GM19438 (cell line): ENCODE data around the gene ZNF573.
"Not testable (repeated sequence)": the region's sequence is repeated elsewhere in the genome, so short reads cannot be mapped to it uniquely, and the experiment has no call there.

Experiments used
- ATAC-seq: cut with Tn5 transposase; IDR thresholded peaks from one replicate; pipeline ENCODE4 v1.9.1; 2021; ENCODE audit warnings: low read depth; ENCODE audit not compliant: unreplicated experiment

ZNF573 gene

DNA sequence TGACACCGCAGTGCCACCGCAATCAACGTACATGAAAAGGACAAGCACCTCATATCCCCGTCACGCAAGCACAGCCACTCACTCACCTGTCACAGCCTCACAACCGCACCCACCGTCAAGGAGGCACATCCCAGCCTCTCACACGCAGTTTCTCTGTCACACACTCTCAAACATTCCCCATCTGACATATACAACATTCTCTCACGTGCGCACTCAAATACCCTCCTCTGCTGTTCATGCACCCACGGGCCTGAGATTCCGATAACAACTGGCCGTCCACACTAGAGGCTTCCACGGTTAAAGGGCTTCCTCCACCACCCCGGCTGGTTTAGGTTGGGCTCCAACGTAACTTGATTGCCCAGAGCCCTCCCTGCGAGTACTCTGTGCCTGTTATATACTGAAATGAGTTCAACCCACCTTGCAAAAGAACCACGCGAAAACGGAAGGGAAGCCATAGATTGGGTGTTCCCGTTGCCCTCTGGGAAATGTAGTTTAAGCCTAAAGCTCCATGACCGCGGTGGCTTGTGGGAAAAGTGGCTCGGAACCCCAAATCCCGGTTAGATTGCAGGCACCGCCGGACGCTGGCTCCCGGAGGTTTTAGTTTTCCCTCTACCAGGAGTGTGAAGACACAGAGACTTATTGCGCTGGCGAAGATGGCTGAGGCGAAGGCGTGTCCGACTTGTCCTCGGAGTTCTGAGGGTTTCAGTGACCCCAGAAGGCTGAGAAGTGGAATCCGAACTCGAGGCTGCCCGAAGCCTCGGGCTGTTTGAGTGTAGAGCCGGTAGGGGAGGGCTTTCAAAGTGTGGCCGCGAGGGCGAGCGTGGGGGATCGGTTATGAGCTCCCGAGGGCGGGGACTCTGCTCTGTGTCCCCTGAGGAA, at the start of gene ZNF573:
Gene ZNF573, minus strand, starts transcription at position 460 of the 879 bp plus-strand sequence. CDS start 5,857 bp downstream, outside the sequence.
- peak; percentile 70 for ATAC-seq

DNA sequence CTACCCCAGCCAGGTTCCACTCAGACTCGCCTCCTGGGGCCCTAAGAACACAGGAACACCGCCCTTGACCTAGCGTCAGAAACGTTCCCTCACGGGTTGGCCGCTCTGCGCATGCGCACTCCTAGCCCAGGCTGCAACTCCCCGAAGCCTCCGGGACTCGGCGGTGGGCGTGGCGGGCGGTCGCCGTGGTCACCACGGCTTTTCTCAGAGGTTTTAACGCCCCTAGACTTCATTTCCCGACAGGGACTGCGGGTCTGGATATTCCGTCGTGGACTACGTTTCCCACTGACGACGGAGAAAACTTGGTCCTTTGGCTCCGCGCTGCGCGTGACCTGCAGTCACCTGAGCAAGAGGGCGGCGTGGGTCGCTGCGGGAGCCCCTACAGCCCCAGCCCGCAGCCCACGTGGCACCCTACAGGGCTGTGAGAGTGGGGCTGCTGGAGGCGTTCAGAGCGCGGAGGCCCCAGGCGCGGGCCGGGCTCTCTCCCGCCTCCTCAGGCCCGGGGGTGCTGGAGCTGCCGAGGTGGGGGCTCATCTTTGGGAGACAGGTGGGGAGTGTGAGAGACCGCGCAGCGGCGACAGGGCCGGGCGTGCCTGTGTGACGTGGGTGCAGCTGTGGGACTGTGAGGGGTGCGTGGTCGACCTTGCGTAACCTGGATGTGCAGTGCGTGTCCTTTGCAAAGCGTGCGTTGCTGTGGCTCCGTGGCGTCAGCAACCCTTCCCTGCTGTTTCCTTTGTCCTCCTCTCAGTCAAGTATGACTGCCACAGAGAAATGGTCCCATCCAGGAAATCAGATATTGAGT, 38.0 kb upstream of the ZNF573 start:
- ATAC-seq = no peak

DNA sequence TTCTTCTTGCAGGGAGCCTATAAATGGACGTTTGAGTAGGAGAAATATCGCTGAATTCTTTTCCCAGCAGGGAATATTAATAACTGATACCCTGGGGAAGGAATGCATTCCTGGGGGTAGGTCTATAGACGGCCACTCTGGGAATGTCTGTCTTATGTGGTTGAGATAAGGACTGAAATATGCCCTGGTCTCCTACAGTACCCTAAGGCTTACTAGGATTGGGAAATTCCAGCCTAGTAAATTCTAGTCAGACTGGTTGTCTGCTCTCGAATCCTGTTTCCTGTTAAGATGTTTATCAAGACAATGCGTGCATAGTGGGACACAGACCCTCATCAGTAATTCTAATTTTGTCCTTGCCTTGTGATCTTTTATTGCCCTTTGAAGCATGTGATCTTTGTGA, 36.2 kb upstream of the ZNF573 start:
- ATAC-seq = not testable (repeated sequence)

DNA sequence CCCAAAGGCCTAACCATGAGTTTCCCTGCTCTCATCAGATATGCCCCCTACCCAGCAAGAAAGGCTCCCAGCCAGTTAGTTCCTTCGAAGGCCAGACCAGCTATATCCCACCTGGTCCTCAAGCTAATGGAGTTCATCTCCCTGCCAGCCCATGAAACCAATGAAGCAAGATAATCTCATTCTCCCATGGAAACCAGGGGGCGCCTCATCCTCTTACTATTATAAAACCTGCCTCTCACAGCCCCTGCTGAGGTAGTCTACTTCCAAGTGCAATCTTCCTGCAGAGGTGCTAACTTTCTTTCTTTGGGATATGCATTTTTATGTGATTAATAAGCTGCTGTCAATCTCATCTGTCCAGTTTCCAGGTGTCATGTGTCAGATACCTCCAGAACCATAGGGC, 34.0 kb upstream of the ZNF573 start:
- ATAC-seq = no peak

DNA sequence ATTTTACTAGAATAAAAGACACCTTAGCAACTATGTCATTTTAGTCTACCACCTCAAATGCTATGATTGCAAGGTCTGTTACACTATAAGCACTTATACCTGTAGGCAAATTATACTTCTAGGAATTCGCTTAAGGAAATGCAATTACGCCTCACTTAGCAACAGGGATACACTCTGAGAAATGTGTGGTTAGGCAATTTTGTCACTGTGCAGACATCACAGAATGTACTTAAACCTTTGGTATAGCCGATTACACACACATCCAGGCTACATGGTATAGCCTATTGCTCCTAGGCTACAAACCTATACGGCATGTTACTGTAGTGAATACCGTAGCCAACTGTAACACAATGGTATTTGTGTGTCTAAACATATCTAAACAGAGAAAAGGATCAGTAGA, 30.0 kb upstream of the ZNF573 start:
- ATAC-seq = no peak

DNA sequence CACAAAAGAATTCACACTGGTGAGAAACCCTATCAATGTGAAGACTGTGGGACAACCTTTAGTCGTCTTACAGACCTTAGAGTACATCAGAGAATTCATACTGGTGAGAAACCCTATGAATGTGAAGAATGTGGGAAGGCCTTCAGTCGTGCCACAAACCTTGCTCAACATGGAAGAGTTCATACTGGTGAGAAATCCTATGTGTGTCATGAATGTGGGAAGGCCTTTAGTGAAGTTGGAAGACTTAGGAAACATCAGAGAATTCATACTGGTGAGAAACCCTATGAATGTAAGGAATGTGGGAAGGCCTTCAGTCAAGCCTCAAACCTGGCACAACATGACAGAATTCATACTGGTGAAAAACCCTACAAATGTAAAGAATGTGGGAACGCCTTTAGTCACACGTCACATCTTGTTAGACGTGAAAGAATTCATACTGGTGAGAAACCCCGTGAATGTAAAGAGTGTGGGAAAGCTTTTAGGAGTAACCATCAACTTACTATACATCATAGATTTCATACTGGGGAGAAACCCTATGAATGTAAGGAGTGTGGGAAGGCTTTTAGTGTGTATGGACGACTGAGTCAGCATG, 24.0 kb upstream of the ZNF573 start:
- no peak for ATAC-seq

DNA sequence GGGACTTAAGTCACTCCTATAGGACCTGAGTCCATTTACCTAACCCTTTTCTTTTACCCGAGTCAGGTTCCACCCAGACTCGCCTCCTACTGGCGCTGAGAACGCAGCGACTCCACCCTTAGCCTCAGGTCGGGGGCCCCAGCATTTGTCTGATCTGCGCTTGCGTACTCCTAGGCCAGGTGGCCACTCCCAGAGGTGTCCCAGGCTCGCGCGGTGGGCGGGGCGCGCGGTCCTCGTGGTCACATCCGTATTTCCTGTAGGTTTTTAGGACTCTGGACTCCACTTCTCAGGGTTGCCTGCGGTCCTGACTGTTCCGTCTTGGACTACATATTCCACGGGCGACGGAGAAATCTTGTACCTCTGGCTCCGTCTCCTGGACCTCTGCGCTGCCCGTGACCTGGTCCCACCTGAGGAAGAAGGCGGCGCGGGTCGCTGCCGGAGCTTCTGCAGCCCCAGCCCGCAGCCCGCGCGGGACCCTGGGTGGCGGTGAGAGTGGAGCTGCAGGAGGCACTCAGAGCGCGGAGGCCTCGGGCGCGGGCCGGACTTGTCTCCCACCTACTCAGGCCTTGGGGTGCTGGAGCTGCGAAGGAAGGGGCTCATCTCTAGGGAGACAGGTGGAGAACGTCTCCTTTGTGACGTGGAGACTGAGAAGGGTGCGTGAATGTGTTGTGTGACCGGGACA, 11.0 kb upstream of the ZNF573 start:
- ATAC-seq = no peak

DNA sequence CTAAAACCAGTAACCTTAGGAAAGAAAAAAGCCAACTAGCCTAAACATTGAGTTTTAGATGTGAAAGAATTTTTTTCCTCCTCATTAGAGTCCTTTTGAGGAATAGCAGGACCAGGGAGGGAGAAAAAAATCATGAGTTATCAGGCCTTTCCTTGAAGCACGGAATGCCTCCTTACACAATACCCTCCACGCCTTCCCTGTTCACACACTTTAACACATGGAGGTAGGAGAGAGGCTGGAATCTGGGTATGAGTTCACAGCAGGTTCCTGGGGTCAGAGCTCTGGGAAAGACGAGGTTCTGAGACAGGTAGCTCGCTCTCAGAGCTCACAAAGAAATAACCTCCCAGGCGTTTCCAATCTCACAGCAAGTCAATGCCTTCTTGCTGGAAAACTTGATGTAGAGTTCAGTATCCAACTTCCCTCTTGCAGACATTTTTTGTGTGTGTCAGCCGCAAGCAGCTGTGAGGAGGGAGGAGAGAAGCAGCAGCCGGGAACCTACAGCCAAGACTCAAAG, 716 bp downstream of the ZNF573 start:
- no peak for ATAC-seq

DNA sequence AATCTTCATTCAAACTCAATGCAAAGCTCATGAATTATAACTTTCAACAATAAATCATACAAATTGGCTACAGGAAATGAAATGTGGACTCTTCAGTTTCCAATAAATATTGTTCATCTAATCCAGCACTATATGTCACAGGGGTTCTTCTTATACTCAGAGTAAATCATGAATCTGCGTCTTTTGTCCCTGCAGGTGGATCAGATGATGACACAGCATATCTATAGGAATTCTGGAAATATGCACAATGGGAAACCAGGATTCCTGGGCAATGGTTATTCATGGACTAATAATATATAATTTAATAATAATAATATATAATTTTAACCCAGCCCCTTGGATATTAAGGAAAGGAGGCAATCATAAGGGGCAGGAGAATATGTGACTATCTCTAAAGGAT, 8.4 kb downstream of the ZNF573 start:
- no peak for ATAC-seq

DNA sequence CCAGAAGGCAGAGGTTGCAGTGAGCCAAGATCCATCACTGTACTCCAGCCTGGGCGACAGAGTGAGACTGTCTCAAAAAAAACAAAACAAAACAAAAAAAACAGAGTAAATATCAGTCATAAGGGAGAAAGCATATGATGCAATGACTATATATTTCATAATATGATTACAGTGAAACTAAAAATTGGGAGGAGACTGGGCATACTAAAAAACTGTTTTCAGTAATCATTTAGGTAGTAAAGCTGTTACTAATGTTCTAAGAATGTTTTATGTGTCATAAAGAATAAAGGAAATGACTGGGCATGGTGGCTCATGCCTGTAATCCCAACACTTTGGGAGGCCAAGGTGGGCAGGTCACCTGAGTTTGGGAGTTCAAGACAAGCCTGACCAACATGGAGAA, 15.9 kb downstream of the ZNF573 start:
- ATAC-seq = no peak

DNA sequence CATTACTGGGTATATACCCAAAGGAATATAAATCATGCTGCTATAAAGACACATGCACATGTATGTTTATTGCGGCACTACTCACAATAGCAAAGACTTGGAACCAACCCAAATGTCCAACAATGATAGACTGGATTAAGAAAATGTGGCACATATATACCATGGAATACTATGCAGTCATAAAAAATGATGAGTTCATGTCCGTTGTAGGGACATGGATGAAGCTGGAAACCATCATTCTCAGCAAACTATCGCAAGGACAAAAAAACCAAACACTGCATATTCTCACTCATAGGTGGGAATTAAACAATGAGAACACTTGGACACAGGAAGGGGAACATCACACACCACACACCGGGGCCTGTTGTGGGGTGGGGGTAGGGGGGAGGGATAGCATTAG, 21.7 kb downstream of the ZNF573 start:
- ATAC-seq = not testable (repeated sequence)

DNA sequence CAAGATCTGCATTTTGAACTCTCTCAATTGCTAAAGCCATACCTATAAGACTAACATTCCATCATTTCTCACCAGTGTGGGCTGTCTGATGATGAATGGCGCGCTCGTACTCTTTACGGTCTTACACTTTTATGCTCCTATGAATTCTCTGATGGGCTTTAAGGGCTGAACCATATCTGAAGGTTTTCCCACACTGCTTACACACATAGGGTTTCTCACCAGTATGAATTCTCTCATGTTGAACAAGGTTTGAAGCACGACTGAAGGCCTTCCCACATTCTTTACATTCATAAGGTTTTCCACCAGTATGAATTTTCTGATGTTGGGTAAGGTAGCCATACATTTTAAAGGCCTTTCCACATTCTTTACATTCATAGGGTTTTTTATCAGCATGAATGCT, 41.0 kb downstream of the ZNF573 start:
- ATAC-seq = no peak

DNA sequence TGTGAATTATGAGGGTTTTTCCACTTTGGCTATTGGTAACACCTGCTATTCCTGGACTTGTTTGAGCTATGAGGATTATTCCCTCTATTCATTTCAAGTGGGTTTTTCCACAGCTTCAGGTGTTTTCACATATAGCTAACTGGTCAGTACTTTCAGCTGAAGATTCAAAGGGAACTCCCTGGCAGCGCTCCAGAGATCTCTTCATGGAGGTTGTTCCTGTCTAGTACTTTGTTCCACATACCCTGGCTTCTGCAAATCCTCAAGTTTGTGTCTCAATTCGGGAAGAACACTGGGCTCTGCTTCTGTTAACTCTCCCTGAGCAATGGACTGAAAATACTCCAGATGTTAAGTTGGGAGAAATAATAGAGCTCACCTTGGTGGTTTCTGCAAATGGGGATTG, 54.2 kb downstream of the ZNF573 start:
- ATAC-seq = no peak

DNA sequence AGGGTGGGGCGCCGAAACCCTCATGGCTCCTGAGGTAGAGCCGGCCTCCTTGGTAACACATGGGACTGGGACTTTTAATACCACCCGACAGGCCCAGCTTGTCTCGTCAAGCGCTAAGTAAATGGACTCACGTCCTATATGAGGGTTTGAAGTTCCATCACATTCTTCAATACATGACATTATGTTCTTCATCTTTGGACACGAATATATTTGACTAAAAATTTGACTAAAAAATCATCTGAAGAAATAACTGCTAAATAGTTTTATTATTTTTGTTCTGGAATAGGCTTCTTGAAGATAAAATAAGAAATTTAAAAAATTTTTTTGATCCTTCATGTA, 59.5 kb downstream of the ZNF573 start:
- ATAC-seq = no peak

DNA sequence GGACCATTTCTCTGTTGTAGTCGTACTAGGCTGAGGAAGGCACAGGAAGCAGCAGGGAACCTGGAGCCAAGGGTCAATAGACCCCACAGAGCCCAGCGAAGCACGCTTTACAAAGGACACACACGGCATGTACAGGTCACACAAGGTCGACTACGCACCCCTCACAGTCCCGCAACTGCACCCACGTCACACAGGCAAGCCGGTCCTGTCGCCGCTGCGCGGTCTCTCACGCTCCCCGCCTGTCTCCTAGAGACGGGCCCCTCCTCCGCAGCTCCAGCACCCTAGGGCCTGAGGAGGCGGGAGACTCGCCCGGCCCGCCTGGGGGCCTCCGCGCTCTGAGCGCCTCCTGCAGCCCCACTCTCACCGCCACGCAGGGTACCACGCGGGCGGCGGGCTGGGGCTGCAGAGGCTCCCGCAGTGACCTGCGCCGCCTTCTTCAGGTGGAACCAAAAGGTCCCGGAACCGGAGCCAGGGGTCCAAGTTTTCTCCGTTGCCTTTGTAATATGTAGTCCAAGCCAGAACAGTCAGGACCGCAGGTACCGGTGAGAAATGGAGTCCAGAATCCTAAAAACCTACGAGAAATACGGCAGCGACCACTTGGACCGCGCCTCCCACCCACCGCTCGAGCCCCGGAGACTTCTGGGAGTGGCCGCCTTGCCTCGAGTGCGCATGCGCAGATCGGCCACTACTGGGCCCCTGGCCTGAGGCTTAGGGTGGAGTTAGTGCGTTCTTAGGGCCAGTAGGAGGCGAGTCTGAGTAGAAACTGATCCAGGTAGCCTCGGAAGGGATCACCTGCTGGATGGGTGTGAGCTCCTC, 60.1 kb downstream of the ZNF573 start, which contains the start of gene ZNF607:
Gene ZNF607, minus strand, starts transcription at position 651 of the 816 bp plus-strand sequence. CDS start 8,143 bp downstream, outside the sequence.
- peak; percentile 93 for ATAC-seq

DNA sequence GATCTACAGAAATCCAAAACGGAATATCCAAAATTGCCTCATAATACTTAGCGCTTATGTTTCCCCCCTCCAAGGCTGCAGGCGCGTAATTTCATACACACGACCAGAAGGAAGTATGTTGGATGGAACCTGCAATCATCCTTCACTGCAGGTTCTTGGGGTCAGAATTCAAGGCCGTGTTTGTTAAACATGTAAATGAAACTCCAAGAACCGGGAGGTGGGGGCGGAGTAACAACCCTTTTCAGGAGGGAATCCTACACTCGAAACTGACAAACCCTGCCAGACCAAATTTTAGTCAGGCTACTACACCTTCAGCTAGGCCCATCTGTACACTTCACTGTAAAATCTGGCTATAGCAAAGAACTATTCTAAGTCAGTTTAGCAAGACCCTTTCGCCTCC, 61.1 kb downstream of the ZNF573 start:
- no peak for ATAC-seq

DNA sequence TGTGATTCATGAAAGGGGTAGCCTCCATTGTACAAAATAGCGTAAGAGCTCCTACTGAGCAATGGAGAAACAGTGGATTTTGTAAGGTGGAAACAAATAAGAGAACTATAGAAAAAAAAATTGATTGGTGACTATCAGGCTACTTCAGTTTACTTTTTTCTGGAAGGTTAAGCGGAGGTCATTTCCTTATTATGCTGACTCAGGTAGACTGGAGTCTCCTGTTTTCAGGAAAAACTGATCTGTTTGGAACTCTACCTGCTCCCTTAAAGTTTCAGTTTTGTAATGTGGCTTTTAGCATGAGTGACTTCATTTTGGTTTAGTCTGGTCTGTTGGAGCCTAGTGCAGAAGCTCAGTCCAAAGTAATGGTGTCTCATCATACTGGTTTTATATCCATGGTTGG, 63.2 kb downstream of the ZNF573 start:
- no peak for ATAC-seq

DNA sequence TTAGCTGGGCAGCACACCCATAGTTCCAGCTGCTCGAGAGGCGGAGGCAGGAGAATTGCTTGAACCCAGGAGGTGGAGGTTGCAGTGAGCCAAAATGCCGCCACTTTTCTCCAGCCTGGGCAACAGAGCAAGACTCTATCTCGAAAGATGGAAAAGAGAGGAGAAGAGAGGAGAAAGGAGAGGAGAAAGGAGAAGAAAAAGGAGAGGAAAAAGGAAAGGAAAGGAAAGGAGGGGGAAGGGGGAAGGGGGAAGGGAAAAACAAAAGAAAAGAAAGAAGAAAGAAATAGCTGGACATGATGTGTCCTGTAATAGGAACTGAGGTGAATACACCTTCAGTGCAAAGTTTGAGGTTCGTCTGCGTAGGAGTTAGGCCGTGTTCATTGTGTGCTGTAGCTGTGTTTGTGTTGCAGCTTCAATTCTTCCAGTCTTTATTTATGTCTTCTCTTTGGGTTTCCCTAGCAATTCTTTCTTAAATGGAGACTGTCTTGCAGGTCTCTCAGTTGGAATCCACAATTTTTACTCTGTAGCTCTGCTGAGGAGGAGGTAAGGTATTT, 73.3 kb downstream of the ZNF573 start:
- no peak for ATAC-seq

DNA sequence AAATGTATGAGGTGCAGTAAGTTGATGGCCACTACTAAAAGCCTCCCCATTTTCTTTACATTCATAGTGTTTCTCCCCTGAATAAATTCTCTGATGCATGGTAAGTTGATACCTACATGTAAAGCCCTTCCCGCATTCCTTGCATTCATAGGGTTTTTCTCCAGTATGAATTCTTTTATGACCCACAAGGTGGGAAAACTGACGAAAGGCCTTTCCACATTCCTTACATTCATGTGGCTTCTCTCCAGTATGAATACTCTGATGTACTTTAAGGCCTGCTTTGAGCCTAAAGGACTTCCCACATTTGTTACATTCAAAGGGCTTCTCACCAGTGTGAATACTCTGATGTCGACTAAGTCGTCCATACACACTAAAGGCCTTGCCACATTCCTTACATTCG, 80.3 kb downstream of the ZNF573 start:
- no peak for ATAC-seq
